ENCODE results near the gene BLOC1S3.

- no peak for TF ChIP-seq POLR2AphosphoS5 (IDR thresholded peaks at IDR 0.05; ENCODE audit: low read depth, low read length)
- TF ChIP-seq REST (IDR thresholded peaks at IDR 0.05; ENCODE audit: insufficient read depth in 1 of 2, low read depth in 2 of 2, low read length in 2 of 2), result no peak
Observed at GRCh38 chr19:45163751-45164460, 14.7 kb upstream of the BLOC1S3 start.
